HL-60 (cell line): ENCODE measurements around the gene DUOXA2.

ENCODE experiments used
- DNase-seq, 2 experiments: peaks; one replicate each; pipeline ENCODE4 v3.0.0-alpha.2; 2010 to 2020; ENCODE audit warnings: low read depth in 1 of 2, low spot score in 1 of 2
- H3K27ac ChIP-seq: fragments of 250-450 bp; sonication (Bioruptor Pico); replicated peaks from 2 replicates; pipeline ENCODE4 v1.5.1; 2020; ENCODE audit warnings: mild to moderate bottlenecking, moderate library complexity
- H3K27me3 ChIP-seq: fragments of 250-450 bp; sonication (Bioruptor Pico); 2 replicates; pipeline ENCODE4 v1.5.1; 2021; ENCODE audit warnings: mild to moderate bottlenecking, moderate library complexity; ENCODE audit not compliant: insufficient read depth, poor library complexity, severe bottlenecking
- H3K4me3 ChIP-seq: replicated peaks from 2 replicates; pipeline ENCODE4 v1.5.1; 2011; ENCODE audit warnings: mild to moderate bottlenecking, control low read depth, low read length; ENCODE audit not compliant: insufficient read depth
- CTCF ChIP-seq: IDR thresholded peaks from one replicate; pipeline ENCODE4 v1.5.1; 2011; ENCODE audit warnings: low read length, control low read depth, inconsistent platforms; ENCODE audit not compliant: insufficient read depth
- GABPA ChIP-seq: IDR thresholded peaks from 2 replicates; pipeline ENCODE4 v1.6.1; 2012; ENCODE audit warnings: low read depth
- POLR2AphosphoS5 ChIP-seq: IDR thresholded peaks from 2 replicates; pipeline ENCODE4 v1.6.1; 2012; ENCODE audit warnings: low read depth
- SPI1 ChIP-seq: IDR thresholded peaks from 2 replicates; pipeline ENCODE4 v1.6.1; 2012; ENCODE audit warnings: low read depth, mild to moderate bottlenecking, borderline replicate concordance
- TF ChIP-seq, protein P1 (sequence below): IDR thresholded peaks from 2 replicates; pipeline ENCODE4 v1.6.1; 2012; ENCODE audit warnings: low read depth; ENCODE audit not compliant: insufficient replicate concordance

Gene DUOXA2

DNA sequence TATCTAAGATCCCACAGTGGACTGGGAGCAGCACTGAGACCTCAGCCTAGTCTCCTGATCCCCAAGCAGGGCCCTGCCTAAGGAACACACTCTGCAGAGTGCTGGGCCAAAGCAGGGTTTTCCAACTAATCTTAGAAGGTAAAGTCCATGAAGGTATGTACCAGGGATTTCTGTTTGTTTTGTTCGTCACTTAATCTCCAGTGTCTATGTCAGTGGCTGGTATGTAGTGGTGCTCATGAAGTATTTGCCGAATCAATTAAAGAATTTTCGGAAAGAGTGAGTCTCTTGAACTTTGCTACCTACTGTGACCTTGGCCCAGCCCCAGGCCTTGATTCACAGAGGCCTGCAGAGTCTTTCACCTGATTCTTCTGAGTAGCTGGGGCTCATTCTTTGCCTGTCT lies 17.4 kb downstream of the DUOXA2 start:
- TF ChIP-seq SPI1 (no peak), GABPA (no peak), POLR2AphosphoS5 (no peak), CTCF (no peak)
- TF ChIP-seq, protein P1, sequence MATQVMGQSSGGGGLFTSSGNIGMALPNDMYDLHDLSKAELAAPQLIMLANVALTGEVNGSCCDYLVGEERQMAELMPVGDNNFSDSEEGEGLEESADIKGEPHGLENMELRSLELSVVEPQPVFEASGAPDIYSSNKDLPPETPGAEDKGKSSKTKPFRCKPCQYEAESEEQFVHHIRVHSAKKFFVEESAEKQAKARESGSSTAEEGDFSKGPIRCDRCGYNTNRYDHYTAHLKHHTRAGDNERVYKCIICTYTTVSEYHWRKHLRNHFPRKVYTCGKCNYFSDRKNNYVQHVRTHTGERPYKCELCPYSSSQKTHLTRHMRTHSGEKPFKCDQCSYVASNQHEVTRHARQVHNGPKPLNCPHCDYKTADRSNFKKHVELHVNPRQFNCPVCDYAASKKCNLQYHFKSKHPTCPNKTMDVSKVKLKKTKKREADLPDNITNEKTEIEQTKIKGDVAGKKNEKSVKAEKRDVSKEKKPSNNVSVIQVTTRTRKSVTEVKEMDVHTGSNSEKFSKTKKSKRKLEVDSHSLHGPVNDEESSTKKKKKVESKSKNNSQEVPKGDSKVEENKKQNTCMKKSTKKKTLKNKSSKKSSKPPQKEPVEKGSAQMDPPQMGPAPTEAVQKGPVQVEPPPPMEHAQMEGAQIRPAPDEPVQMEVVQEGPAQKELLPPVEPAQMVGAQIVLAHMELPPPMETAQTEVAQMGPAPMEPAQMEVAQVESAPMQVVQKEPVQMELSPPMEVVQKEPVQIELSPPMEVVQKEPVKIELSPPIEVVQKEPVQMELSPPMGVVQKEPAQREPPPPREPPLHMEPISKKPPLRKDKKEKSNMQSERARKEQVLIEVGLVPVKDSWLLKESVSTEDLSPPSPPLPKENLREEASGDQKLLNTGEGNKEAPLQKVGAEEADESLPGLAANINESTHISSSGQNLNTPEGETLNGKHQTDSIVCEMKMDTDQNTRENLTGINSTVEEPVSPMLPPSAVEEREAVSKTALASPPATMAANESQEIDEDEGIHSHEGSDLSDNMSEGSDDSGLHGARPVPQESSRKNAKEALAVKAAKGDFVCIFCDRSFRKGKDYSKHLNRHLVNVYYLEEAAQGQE: no peak
- H3K27ac ChIP-seq: no peak overlapping the region
- peaks cover 48% of the 10 kb centered on the region for H3K27me3 ChIP-seq
- no peak overlapping the region for H3K4me3 ChIP-seq
- DNase-seq: no peak

DNA sequence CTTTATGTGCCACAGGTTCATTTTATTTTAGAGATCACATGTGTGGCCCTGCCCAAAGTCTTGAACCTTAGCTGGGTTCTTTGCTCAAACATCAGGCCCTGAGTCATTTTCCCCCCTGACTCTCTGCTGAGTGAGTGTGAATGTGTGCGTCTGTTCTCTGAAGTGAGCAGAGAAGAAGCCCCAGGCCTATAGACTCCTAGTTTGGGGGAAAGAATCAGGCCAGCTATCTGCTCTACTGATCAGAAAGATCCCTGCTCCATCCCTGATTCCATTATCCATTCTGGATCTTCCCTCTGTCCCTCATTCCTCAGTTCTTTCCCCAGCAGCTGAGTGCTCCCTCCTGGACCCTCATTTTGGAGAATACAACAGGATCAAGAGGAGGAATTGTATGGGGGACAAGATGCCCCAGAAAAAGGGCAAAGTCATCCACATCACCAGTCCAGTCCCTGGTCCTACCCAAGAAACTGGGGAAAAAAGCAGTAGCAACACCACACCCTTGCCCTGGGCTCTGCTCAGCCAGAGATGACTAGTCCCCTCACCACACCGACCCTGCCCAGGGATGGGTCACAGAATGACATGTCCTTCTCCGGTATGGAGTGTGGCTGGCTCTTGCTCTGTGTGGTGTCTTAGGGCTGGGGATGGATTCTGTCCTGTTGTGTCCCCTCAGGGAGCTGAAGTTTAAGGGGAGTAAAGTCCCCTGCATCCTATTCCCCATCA lies 18.9 kb downstream of the DUOXA2 start:
- no peak overlapping the region for H3K4me3 ChIP-seq
- H3K27ac ChIP-seq: no peak overlapping the region
- no peak for DNase-seq
- H3K27me3 ChIP-seq: peaks cover 48% of the 10 kb centered on the region
- TF ChIP-seq GABPA (no peak), POLR2AphosphoS5 (no peak), SPI1 (no peak), CTCF (no peak)
- TF ChIP-seq, protein P1: no peak

DNA sequence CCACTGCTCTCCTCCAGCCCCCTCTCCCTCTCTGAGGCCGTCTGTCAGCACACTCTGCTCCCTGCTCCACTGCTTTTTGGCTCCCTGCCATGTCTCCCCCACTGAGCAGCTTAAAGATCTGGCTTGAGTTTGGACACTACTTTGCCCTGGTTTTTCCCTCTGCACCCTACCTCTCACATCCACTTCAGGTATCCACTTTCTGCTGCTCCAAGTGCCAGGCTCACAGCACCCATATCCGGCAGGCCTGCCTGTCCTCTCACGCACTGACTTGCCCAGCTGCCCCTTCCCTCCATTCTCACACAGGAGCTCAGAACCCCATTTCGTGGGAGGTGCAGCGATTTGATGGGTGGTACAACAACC lies 19.4 kb downstream of the DUOXA2 start:
- DNase-seq: no peak
- Histone ChIP-seq H3K27ac (no peak overlapping the region), H3K27me3 (peaks cover 45% of the 10 kb centered on the region), H3K4me3 (no peak overlapping the region)
- TF ChIP-seq GABPA (no peak), SPI1 (no peak), CTCF (no peak), POLR2AphosphoS5 (no peak)
- TF ChIP-seq, protein P1: no peak
